Measurements from ENCODE around the gene RTEL1. TPM values are rescaled to one million over a fixed set of nuclear protein-coding genes. Genes with fewer than 3 reads are reported as not detected.

Gene RTEL1
- polyA plus RNA-seq, 1 donor from 2014 or later: 29.2 TPM

GRCh38 chr20:63645218-63645617 lies 12.9 kb upstream of the RTEL1 start:
- H3K79me2 ChIP-seq (replicated peaks; ENCODE audit: insufficient read depth, low read length): peaks cover 3% of the 10 kb centered on the region
- H3K36me3 ChIP-seq (ENCODE audit: insufficient read depth, low read length): no peaks in the 10 kb centered on the region
- no peaks in the 10 kb centered on the region for H3K9me2 ChIP-seq (ENCODE audit: insufficient read depth, low read length)
- no peak overlapping the region for H3K27ac ChIP-seq (ENCODE audit: low read length)
- H3K4me2 ChIP-seq (ENCODE audit: low read length): no peak overlapping the region
- no peak overlapping the region for H3K4me3 ChIP-seq (ENCODE audit: low read length)
- peaks cover 4% of the 10 kb centered on the region for H4K20me1 ChIP-seq (ENCODE audit: insufficient read depth)
- TF ChIP-seq TAF1 (IDR thresholded peaks at IDR 0.05; ENCODE audit: low read depth): no peak
- no peak for TF ChIP-seq CTCF (IDR thresholded peaks at IDR 0.05; ENCODE audit: poor library complexity, severe bottlenecking)
- no peak for TF ChIP-seq SMC3 (conservative IDR thresholded peaks at IDR 0.05; ENCODE audit: poor library complexity)
- TF ChIP-seq POLR2AphosphoS5 (IDR thresholded peaks at IDR 0.05): no peak
- TF ChIP-seq EZH2 (IDR thresholded peaks at IDR 0.05; ENCODE audit: borderline replicate concordance, insufficient read depth, low read length, poor library complexity, severe bottlenecking): no peak
- TF ChIP-seq MXI1 (conservative IDR thresholded peaks at IDR 0.05; ENCODE audit: poor library complexity, severe bottlenecking): no peak
- TF ChIP-seq REST (IDR thresholded peaks at IDR 0.05; ENCODE audit: borderline replicate concordance): no peak
- no peak for TF ChIP-seq EP300 (conservative IDR thresholded peaks at IDR 0.05; ENCODE audit: poor library complexity, severe bottlenecking)
- no peak for TF ChIP-seq RAD21 (conservative IDR thresholded peaks at IDR 0.05)
- H3F3A ChIP-seq (ENCODE audit: insufficient read depth, low read length, poor library complexity, severe bottlenecking): no peaks in the 10 kb centered on the region
- H3K9ac ChIP-seq (ENCODE audit: low read length): no peak overlapping the region
- H2AFZ ChIP-seq (ENCODE audit: low read depth, low read length): no peak overlapping the region
- no peaks in the 10 kb centered on the region for H3K9me3 ChIP-seq (ENCODE audit: low read length)
- H3K27me3 ChIP-seq (ENCODE audit: insufficient read depth, low read depth, low read length): no peaks in the 10 kb centered on the region

- Histone ChIP-seq H3K36me3 (ENCODE audit: insufficient read depth, low read length) (no peaks in the 10 kb centered on the region), H3K27me3 (ENCODE audit: insufficient read depth, low read depth, low read length) (no peaks in the 10 kb centered on the region), H3K9me2 (ENCODE audit: insufficient read depth, low read length) (no peaks in the 10 kb centered on the region), H3K4me3 (ENCODE audit: low read length) (no peak overlapping the region), H3K27ac (ENCODE audit: low read length) (no peak overlapping the region), H3K4me2 (ENCODE audit: low read length) (no peak overlapping the region), H3F3A (ENCODE audit: insufficient read depth, low read length, poor library complexity, severe bottlenecking) (no peaks in the 10 kb centered on the region), H3K9ac (ENCODE audit: low read length) (no peak overlapping the region), H4K20me1 (ENCODE audit: insufficient read depth) (peaks cover 18% of the 10 kb centered on the region), H2AFZ (ENCODE audit: low read depth, low read length) (no peak overlapping the region), H3K79me2 (replicated peaks; ENCODE audit: insufficient read depth, low read length) (peaks cover 22% of the 10 kb centered on the region), H3K9me3 (ENCODE audit: low read length) (no peaks in the 10 kb centered on the region)
- TF ChIP-seq POLR2AphosphoS5 (IDR thresholded peaks at IDR 0.05): no peak
- no peak for TF ChIP-seq RAD21 (conservative IDR thresholded peaks at IDR 0.05)
- TF ChIP-seq MXI1 (conservative IDR thresholded peaks at IDR 0.05; ENCODE audit: poor library complexity, severe bottlenecking): no peak
- TF ChIP-seq SMC3 (conservative IDR thresholded peaks at IDR 0.05; ENCODE audit: poor library complexity): no peak
- TF ChIP-seq EZH2 (IDR thresholded peaks at IDR 0.05; ENCODE audit: borderline replicate concordance, insufficient read depth, low read length, poor library complexity, severe bottlenecking): no peak
- TF ChIP-seq EP300 (conservative IDR thresholded peaks at IDR 0.05; ENCODE audit: poor library complexity, severe bottlenecking): no peak
- TF ChIP-seq TAF1 (IDR thresholded peaks at IDR 0.05; ENCODE audit: low read depth): no peak
- no peak for TF ChIP-seq REST (IDR thresholded peaks at IDR 0.05; ENCODE audit: borderline replicate concordance)
- TF ChIP-seq CTCF (IDR thresholded peaks at IDR 0.05; ENCODE audit: poor library complexity, severe bottlenecking): no peak
Measured at GRCh38 chr20:63648190-63648589, 9.9 kb upstream of the RTEL1 start.
